CD4-positive, alpha-beta T cell treated with Interleukin-6 at 100 ng/mL for 8 hours (primary cell): ENCODE measurements around the gene CNGA2.

Source experiments
- DNase-seq: peaks from one replicate; pipeline ENCODE4 v3.0.0-alpha.2; 2020; ENCODE audit warnings: mixed read lengths, low spot score

CNGA2 gene

DNA sequence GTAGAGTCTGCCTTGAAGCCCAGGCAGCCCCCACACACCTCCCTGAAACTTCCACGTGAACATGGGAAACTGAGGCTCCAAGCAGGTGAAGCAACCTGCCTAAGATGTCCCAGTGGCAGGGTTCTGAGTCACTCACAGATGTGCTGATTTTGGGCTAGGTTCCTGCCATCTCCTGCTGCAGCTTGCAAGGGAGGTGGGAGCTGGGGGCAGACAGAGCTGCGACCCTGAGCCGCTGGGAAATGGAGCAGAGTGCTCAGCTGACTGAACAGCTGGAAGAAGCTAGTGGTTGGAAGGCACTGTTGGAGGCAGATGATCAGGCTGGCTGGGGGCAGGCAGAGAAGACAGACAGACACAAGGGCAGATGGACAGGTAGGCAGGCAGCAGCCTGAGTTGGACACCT is 22.3 kb upstream of the CNGA2 start:
- DNase-seq = no peak

DNA sequence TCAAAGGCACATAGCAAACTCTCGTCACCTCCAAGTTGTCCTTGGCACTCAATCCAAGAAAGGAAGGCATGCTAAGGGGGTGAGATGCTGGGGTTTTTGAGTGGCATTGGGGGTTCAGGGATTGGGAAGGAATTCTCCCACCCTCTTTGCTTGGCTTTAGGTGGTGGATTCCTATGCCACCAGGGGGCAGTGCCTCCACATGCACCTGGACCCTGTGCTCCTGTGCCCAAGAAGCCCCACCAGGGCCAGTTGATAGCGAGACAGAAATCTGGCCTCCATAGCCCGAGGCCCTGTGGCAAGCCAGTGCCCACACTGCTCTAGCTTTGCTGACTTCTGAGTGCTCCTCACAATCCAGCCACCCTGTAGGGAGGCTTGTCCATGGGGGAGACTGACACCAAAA is 20.7 kb upstream of the CNGA2 start:
- DNase-seq = no peak

DNA sequence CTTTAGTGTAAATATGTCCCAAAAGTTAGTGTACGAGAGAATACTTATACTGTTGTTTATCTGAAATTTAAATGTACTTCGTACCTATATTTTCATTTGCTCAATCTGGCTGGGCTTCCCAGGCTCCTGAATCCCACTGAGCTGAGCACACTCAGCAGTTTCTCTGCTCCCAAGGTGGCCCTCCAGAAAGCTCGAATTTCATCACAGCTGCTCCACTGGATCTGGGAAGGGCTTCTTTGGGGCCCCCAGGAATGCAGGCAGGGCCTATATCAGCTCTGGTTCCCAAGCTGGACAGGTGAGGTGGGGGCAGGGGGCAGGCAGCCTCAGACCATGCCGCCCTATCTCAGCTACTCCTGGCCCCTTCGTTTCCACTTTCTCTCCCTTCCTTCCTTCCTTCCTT is 20.2 kb upstream of the CNGA2 start:
- no peak for DNase-seq

DNA sequence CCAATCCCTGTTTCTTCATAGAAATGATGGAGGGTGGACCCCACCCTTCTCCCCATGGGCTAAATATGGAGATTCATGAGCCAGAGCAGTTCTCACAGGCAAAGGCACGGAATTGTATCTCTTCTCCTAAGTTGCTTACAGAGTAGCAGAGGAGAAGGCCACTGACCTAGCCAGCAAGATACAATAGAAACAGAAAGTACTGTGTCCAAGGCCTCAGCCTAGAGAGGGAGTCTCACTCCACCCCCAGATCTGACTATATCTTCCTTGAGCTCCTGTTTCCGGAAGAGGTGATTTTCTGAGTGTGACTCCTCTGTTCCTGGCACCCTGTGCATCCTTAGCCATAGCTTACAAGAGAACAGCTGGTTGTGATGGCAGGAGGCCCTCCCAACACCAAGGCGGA is 18.8 kb upstream of the CNGA2 start, which contains the start of gene FATE1:
Gene FATE1, plus strand, starts transcription at position 284 of the 400 bp plus-strand sequence. Its CDS starts 85 bp downstream, at position 369.
- no peak for DNase-seq

DNA sequence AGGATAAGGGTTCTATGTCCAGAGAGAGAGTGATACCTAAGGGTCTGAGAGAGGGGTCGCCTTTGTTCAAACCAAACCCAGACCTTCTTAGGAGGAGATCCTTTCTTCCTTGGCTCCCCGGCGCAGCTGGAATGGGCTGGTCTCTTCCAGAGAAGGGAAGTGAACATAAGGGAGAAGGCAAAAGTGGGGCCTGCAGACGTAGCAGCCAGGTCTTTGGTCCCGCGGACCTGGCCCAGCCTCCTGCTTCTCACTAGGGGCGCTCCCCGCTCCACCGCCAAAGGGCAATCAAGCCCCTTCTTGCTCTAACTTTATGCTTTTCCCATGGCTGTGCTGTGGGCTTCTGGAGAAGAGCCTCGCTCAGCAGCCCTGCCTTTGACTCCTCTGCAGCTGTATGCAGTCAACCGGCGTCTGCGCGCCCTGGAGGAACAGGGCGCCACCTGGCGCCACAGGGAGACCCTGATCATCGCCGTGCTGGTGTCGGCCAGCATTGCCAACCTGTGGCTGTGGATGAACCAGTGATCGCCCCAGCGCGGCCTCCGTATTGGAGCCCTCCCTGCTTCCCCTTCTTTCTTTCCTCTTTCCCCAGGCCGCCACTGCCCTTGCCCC is 12.2 kb upstream of the CNGA2 start:
- no peak for DNase-seq

DNA sequence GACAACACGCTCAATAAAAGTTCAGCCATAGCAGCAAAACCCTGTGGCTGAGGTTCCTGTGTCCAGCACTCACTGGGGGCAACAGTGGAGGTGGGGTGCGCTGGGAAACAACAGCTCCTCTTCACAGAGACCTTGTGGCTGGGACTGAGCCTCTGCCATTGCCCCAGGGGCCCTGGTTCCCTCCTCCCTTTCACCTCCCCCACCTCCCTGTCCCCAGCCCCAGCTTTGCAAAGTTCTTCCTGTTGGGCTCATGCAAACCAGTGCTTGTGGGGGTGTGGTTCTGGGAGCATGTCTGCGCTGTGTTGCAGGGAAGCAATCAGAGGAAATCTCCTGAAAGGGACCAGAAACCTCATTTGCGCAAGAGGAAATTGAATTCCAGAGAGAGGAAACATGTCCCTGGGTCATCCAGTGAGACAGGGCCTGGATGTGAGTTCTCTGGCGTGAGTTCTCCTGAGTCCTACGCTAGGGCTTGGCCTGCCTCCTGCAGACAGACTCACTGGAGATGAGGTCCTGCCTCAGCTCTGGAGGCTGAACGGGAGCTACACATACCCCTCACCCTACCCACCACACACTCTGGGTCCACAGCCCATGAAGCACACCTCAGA is 11.3 kb upstream of the CNGA2 start:
- no peak for DNase-seq

DNA sequence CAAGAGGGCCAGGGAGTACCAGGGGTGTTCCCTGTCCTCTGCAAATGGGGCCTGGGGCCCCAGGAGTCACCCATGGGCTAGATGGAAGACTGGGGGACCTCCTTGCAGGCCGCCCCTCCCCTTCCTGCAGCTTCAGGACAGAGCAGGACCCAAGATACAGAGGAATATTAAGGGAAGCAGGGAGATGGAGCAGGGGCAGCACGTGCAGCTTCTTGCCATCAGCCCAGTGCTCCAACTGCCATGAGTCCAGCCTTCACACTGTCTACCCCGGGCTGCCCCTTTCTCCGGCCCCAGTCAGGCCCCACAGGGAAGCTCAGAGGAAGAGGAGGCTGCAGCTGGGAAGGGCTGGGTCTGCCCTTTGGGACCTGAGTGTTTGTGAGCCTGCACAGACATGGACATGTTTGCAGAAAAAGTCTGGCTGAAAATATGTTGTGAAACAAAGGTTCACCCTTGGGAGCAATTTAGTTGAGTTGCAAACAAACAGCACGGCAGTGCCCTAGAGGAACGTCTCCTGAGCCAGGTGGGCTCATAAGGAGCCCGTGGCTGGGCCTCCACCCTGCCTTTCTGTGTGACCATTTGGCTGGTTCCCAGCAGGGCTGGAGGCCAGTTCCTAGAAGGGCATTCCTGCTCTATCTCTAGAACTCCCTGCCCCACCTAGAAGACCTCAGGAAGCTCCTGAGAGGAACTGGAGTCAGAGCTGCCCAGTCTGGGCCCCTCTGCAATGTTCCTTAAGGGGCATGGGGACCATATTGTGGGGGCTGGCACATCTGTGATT is 9.8 kb upstream of the CNGA2 start:
- DNase-seq = no peak

DNA sequence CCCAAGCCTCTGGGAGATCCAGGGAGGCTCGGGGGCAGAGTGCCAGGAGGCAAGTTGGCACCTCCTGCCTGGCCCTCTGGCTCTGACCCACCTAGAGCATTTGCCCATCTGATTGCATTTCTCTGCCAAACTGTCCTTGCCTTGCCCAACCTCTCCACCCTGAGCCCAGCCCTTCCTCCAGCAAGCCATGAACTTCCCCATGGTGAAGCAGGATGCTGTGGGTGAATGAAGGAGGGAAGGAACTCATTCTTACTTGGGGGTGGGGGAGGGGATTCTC is 9.3 kb upstream of the CNGA2 start:
- no peak for DNase-seq

DNA sequence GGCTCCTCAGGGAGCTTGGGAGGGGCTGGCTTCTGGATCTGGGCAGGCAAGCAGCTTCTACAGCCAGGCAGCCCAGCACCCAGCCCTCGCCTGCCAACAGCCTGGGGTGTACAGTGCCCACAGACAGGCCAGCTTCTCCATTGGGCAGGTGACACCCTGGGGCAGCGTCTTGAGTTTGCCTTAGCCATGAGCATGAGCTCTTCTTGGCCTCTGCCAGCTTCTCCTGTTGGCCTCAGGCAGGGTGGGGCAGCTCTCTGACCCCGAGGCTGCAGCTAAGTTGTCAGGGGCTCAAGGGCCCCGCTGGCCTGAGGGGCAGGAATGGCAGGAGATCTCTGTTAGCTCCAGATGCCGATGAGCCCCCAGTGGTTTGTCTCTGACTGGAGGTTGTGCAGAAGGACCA is 7.8 kb upstream of the CNGA2 start:
- DNase-seq = no peak

DNA sequence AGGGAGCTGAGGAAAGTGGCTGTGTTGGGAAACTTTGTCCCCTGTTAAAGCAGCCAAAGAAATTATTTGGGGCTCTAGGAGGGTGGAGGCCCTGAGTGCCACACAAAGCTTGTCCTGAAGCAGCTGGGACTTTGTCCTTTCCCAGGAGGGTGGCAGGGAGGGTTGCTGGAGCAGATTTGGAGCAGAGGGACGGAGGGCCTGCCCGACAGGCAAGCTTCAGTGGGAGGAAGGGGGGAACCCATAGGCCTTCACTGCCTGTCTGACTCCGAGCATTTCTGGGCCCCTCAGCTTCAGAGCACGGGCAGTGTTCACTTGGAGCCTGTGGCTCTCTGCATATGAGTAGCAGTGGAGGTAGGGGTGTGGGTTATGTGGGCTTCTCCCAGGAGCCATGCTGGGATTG is 7.2 kb upstream of the CNGA2 start:
- DNase-seq = no peak

DNA sequence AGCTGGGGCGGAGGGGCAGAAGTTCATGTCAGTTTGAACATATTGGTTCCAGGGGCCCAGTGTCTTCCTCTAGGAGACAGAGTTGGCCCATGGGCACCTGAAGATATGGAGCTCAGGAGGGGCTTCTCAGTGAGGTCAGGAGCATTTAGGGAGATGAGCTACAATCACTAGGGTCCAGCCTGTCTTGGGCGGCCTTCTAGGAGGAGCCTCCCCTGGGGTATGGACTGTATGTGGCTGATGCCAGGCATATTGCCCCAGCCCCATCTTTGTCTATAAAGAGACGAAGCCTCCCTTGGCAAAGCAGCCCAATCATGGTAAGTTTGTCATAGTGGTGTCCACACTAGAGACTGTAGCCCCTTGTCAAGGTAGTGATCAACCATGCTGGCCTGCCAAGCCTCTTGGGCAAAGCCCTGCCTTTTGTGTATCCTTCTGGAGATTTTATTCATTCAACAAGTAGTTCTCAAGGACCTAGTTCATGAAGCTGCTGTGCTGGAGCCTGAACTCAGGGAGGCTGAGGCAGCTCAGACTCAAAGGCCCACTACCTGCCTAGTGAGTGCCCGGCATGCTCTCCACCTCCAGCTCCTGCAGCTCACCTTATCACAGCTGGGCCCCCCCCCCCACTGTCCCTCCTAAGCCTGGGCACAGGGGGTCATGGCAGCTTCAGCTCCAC is 5.4 kb upstream of the CNGA2 start:
- no peak for DNase-seq

DNA sequence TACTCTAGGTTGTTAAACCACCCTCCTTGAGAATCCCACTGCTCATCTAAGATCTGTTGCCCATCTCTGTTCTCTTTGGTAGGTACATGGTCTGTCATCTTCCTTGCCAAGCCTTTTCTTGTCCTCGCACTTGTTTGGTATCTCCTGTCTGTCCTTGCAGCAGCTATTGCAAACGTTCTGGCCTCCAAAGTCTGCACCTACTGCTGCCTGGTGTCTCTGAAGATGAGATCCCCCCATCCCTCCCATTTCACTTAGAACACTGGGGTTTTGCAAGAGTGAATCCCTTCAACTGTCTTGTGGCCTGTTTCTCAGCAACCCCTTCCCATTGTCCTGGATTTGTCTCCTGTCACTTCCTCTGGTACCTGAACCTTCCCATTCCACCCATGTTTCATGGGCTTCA is 673 bp downstream of the CNGA2 start:
- DNase-seq = no peak

DNA sequence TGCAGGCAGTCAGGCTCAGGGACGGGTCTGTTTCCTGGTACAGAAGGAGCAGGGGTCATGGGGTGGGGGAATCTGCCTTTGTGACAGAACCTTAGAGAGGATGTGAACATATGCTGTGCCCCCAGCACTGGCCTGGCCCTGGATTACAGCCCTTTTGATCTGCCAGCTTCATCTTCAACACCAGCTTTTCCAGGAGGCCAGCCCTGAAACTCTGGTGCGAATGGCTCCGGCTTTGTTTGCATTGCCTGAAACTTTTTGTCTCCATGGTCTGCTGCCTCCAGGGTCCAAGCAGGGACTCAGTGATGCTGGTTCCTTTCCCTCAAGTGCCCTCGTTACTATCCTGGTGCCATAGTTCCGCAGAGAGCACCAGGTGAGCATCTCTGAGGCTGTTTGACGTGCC is 2.1 kb downstream of the CNGA2 start:
- no peak for DNase-seq

DNA sequence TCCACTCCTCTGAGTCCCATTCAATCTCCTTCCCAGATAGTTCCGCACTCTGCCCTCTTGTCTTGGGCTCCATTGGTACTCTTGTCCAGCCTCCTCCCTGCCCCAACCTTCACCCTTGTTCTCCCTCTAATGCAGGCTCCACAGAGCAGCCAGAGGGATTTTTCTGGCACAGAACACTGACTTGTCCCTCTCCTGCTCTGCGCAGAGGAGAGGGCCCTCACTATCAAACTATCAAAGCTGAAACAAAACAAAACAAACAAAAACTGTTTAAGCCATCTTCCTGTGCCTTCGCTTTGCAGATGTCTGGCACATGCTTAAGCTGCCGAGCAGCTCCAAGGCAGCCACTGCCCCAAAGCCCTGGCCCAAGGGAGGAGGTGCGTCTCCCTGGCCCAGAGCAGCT is 2.9 kb downstream of the CNGA2 start:
- no peak for DNase-seq

DNA sequence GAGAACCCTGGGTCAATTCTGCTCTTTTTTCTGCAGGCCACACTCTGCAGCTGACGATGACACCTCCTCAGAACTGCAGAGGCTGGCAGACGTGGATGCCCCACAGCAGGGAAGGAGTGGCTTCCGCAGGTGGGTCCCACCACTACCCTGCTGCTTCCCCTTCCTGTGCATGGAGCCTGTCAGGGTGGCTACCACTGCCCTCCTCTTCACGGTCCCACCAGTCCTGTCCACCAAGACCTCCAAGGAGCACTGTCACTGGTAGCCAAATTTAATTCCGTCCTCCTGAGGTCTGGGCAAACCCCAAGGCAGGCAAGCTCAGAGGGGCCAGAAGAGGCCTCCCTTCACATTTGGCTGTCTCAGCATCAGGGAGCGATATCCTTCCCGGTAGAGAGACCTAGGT is 4.2 kb downstream of the CNGA2 start:
- no peak for DNase-seq

DNA sequence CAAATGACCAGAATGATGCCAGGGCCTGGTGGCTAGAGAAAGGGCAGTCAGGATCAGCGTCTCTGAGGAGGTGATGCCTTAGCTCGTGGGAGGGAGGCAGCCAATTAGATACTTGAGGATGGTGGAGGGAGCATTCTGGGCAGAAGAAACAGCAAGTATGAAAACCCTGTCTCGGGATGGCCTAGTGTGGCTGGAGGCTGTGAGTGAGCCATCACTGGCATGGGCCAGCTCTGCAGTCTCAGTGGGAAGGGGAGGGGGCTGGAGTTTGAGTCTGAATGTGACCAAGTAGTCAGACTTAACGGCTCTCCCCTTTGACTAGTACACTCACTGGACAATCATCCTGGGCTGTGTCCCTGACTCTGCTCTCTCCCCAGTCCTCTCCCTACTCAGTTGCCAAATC is 7.1 kb downstream of the CNGA2 start:
- DNase-seq = no peak

DNA sequence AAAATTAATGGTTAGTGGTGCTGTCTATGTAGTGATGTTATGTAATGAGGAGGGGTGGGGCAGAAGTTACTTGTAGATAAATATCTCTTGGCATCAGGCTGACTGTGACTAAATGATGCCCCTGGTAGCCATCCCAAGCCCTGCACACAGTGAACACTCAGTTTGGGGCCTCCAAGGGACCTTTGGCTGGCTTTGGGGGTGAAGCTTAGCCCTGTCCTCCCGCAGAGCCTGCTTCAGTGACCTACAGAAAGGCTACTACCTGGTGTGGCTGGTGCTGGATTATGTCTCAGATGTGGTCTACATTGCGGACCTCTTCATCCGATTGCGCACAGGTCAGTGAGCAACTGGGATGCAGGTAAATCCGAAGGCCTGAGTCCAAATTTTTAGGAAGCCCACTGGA is 7.8 kb downstream of the CNGA2 start:
- DNase-seq = no peak

DNA sequence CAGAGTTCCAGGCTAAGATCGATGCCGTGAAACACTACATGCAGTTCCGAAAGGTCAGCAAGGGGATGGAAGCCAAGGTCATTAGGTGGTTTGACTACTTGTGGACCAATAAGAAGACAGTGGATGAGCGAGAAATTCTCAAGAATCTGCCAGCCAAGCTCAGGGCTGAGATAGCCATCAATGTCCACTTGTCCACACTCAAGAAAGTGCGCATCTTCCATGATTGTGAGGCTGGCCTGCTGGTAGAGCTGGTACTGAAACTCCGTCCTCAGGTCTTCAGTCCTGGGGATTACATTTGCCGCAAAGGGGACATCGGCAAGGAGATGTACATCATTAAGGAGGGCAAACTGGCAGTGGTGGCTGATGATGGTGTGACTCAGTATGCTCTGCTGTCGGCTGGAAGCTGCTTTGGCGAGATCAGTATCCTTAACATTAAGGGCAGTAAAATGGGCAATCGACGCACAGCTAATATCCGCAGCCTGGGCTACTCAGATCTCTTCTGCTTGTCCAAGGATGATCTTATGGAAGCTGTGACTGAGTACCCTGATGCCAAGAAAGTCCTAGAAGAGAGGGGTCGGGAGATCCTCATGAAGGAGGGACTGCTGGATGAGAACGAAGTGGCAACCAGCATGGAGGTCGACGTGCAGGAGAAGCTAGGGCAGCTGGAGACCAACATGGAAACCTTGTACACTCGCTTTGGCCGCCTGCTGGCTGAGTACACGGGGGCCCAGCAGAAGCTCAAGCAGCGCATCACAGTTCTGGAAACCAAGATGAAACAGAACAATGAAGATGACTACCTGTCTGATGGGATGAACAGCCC is 9.3 kb downstream of the CNGA2 start:
- no peak for DNase-seq

DNA sequence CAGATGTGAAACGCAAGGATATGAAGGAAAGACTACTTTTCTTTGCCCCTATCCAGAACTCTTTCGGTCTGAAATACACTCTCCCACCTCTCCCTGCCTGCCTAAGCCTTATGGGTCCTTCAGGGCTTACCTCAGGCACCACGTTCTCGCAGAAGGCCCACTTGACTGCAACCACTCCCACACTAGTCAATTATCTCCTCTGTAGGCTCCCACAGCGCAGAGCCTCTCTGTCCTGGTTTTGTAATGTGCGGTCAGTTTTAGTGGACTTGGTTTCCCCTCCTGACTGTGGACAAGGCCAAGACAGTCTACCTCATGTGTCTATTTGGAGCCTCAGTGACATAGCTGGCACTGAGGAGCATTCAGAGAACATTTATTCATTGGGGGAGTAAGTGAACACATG is 11.1 kb downstream of the CNGA2 start:
- DNase-seq = no peak

DNA sequence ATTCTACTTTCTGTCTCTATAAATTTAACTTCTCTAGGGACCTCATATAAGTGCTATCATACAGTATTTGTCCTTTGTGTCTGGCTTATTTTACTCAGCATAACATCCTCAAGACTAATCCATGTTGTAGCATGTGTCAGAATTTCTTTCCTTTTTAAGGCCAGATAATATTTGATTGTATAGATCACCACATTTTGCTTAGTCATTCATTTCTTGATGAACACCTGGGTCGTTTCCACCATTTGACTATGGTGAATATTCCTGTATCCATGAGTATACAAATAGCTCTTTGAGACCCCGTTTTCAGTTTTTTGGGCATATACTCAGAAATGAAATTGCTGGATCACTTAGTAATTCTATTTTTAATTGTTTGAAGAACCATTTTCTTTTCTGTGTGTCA is 12.0 kb downstream of the CNGA2 start:
- no peak for DNase-seq

DNA sequence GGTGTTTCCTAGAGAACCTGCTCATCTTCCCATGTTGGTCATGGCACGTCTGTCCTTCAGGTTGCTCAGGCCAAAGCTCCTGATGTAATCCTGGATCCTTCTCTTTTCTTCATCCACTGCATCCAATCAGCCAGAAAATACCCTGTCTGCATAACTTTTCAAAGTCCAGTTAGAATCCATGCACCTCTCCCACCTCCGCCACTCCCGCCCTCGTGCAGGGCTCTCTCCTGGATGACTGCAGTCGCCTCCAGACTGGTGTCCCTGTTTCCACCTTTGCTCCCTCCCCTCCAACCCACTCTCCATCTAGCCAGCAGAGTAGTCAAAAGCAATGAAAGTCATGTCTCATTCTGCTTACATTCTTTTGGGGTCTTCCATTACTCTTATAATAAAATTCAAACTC is 16.0 kb downstream of the CNGA2 start:
- DNase-seq = no peak

DNA sequence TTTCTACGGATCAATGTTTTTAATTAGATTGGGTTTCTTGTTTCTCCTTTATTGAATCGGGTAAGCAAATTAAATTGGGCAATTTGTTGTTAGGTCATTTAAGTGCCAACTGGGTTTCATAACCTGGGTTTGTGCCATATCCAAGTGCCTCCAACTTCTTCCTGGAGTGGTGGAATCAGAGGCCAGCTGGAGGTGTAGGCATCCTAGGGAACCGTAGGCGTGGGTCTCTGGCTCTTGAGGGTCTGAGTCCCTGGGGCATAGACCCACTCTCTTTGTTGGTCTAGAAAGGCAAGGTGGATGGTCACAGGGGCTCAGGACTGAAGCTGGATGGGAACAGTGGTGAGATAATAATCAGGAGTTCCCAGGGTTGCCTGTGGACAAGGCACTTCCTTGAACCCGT is 18.3 kb downstream of the CNGA2 start:
- DNase-seq = no peak
